Measurements from ENCODE around the gene SCN4B. TPM values are rescaled to one million over a fixed set of nuclear protein-coding genes. Genes with fewer than 3 reads are reported as not detected.
A peak's percentile ranks its signal among the peaks of the same experiment; 100 is the strongest.

Gene SCN4B
- total and polyA plus RNA-seq, 2 of the 8 experiments (the other 6 are each of a cell fraction or from before 2014, with no cell fraction given): 2.8 to 4.9 TPM

DNA sequence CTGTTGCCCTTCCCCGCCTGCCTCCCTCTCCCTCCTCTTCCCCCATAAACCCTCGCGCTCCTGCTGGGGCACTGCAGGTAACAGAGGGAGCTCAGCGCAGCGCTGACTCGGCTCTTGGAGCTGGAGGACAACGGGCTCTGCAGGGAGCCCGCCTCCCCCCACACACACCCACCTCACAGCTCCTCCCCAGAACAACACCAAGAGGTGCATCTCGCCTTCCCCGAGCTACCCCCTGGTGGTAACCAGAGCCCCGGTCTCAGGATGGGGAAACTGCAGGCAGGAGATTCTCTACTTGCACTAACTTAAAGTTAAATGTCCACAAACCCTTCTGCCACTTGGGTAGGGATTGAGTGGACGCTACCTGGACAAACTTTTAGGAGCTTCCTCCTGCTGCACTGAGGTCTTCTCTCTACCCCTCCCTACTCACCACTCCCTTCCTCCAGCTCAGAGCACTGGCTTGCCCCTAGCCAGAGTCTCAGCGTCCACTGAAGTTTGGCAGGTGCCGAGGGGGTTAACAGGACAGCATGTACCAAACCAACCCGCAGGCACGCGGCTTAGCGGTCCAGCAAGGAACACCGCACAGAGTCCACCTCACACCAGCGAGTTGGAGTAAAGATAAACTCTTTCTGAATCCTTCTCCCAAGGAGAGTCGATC is 4.0 kb upstream of the SCN4B start (continued):
- TF ChIP-seq MAFK (IDR thresholded peaks at IDR 0.05; ENCODE audit: low read depth, low read length) (no peak), GTF2F1 (IDR thresholded peaks at IDR 0.05; ENCODE audit: borderline replicate concordance, low read depth, low read length) (no peak), SIN3A (conservative IDR thresholded peaks at IDR 0.05 in 1 of 2, IDR thresholded peaks at IDR 0.05 in 1 of 2; ENCODE audit: low read depth in 1 of 2, low read length in 2 of 2) (no peak), RNF2 (IDR thresholded peaks at IDR 0.05; ENCODE audit: borderline replicate concordance, low read depth, low read length, missing control alignments, poor library complexity, severe bottlenecking) (peak; percentile 29), EGR1 (IDR thresholded peaks at IDR 0.05; ENCODE audit: borderline replicate concordance, low read depth, low read length) (no peak), YY1 (IDR thresholded peaks at IDR 0.05; ENCODE audit: low read depth, low read length) (no peak), SUZ12 (IDR thresholded peaks at IDR 0.05; ENCODE audit: low read length) (peak; percentile 50; the same call in 1 of the 2 replicates), TAF1 (IDR thresholded peaks at IDR 0.05; ENCODE audit: low read depth, low read length) (no peak), RFX5 (IDR thresholded peaks at IDR 0.05; ENCODE audit: borderline replicate concordance, low read depth, low read length) (no peak), RXRA (IDR thresholded peaks at IDR 0.05; ENCODE audit: insufficient read depth, low read depth, low read length) (no peak), HDAC6 (IDR thresholded peaks at IDR 0.05; ENCODE audit: low read depth, low read length) (no peak), CHD1 (IDR thresholded peaks at IDR 0.05; ENCODE audit: low read depth, low read length) (no peak), EZH2 (IDR thresholded peaks at IDR 0.05; ENCODE audit: low read depth, low read length, severe bottlenecking) (peak; percentile 62), SP4 (IDR thresholded peaks at IDR 0.05; ENCODE audit: low read length) (no peak), BRCA1 (IDR thresholded peaks at IDR 0.05; ENCODE audit: low read depth, low read length) (no peak), CHD2 (IDR thresholded peaks at IDR 0.05; ENCODE audit: low read length) (no peak), TAF7 (optimal IDR thresholded peaks at IDR 0.05; ENCODE audit: borderline replicate concordance, low read depth, low read length) (no peak)
- TF ChIP-seq, protein P1, sequence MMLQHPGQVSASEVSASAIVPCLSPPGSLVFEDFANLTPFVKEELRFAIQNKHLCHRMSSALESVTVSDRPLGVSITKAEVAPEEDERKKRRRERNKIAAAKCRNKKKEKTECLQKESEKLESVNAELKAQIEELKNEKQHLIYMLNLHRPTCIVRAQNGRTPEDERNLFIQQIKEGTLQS (IDR thresholded peaks at IDR 0.05; ENCODE audit: insufficient read depth, low read depth, low read length): no peak
- TF ChIP-seq, protein P2, sequence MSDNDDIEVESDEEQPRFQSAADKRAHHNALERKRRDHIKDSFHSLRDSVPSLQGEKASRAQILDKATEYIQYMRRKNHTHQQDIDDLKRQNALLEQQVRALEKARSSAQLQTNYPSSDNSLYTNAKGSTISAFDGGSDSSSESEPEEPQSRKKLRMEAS (IDR thresholded peaks at IDR 0.05): peak; percentile 54
- TF ChIP-seq, protein P3, sequence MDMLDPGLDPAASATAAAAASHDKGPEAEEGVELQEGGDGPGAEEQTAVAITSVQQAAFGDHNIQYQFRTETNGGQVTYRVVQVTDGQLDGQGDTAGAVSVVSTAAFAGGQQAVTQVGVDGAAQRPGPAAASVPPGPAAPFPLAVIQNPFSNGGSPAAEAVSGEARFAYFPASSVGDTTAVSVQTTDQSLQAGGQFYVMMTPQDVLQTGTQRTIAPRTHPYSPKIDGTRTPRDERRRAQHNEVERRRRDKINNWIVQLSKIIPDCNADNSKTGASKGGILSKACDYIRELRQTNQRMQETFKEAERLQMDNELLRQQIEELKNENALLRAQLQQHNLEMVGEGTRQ (IDR thresholded peaks at IDR 0.05; ENCODE audit: low read length): no peak

Data from H1 (cell line).